ENCODE data around the gene PDK2. TPM values are rescaled to one million over a fixed set of nuclear protein-coding genes. Genes with fewer than 3 reads are reported as not detected.
A peak's percentile ranks its signal among the peaks of the same experiment; 100 is the strongest.

Gene PDK2
- total and polyA plus RNA-seq, 12 donors: 88.1 to 337 (median 225) TPM

- Histone ChIP-seq H3K27ac (no peak overlapping the region), H3K27me3 (no peaks in the 10 kb centered on the region), H3K36me3 (peaks cover 0 to 79% (median 48%) of the 10 kb centered on the region in 9 donors), H3K4me3 (no peak overlapping the region), H3K4me1 (peaks cover 37 to 89% (median 77%) of the 10 kb centered on the region in 9 donors), H3K9me3 (no peaks in the 10 kb centered on the region)
- TF ChIP-seq, protein P1, sequence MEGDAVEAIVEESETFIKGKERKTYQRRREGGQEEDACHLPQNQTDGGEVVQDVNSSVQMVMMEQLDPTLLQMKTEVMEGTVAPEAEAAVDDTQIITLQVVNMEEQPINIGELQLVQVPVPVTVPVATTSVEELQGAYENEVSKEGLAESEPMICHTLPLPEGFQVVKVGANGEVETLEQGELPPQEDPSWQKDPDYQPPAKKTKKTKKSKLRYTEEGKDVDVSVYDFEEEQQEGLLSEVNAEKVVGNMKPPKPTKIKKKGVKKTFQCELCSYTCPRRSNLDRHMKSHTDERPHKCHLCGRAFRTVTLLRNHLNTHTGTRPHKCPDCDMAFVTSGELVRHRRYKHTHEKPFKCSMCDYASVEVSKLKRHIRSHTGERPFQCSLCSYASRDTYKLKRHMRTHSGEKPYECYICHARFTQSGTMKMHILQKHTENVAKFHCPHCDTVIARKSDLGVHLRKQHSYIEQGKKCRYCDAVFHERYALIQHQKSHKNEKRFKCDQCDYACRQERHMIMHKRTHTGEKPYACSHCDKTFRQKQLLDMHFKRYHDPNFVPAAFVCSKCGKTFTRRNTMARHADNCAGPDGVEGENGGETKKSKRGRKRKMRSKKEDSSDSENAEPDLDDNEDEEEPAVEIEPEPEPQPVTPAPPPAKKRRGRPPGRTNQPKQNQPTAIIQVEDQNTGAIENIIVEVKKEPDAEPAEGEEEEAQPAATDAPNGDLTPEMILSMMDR (IDR thresholded peaks at IDR 0.05): no peak
- intact Hi-C loops (cut with DNase I): loop anchor here in 1 of 10 donors (5.0 kb wide), 1 partner anchor 34 kb away; no protein-coding TSS in a partner anchor
- no peak for DNase-seq
- no peak for ATAC-seq
- WGBS, 2 donors: 94% methylated on average over 20 of the region's 20 CpGs
Measured at GRCh38 chr17:50143461-50144176, 48.5 kb downstream of the PDK2 start.

GRCh38 chr17:50144355-50144754, 49.2 kb downstream of the PDK2 start:
- no peaks in the 10 kb centered on the region for H3K27me3 ChIP-seq
- ATAC-seq (no peak), DNase-seq (no peak)
- WGBS, 2 donors: 72 to 78% methylated on average over 6 of the region's 6 CpGs
- intact Hi-C loops (cut with DNase I): loop anchor here in 1 of 10 donors (5.0 kb wide), 1 partner anchor 33 kb away; no protein-coding TSS in a partner anchor
- peaks cover 0 to 71% (median 40%) of the 10 kb centered on the region in 9 donors for H3K36me3 ChIP-seq
- H3K9me3 ChIP-seq: no peaks in the 10 kb centered on the region
- H3K4me3 ChIP-seq: no peak overlapping the region
- H3K4me1 ChIP-seq: peaks cover 37 to 94% (median 82%) of the 10 kb centered on the region in 9 donors
- TF ChIP-seq, protein P1 (IDR thresholded peaks at IDR 0.05): no peak
- peak overlapping the region in 5 of 10 donors; percentile 5 to 98 (median 96) for H3K27ac ChIP-seq

DNA sequence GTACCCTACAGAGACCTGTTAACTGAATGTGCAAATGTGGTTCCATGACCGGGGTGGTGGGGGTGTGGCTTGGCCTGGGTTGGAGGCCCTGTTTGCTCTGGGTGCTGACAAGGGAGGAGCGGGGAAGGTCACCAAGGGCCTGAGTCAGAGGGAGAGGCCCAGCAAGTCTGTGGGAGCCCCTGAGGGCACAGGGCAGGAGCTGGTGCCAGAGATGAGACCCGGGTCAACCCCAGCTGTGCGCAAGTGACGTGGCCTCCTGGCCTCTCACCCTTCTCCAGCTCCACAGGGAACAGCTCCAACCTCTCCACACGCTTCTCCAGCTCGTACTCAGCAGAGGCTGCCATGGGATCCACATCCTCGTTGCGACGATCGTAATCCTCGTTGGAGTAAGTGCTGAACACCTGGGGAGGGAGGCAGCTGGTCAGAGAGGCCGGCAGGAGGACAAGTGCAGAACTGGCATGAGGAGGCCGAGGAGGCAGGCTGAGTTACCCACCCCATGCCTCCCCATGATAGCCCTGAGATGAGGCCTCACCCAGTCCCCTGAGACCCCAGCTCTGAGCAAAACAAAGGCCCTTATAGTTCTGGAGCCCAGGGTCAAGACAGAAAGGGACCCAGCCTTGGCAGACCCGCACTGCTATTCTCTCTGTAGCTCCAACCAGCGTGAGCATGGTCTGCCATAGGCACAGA, 49.8 kb downstream of the PDK2 start:
- Histone ChIP-seq H3K4me1 (peaks cover 32 to 91% (median 75%) of the 10 kb centered on the region in 9 donors), H3K9me3 (no peaks in the 10 kb centered on the region), H3K36me3 (peaks cover 0 to 65% (median 36%) of the 10 kb centered on the region in 9 donors), H3K4me3 (peak overlapping the region in 1 of 10 donors; percentile 88), H3K27me3 (no peaks in the 10 kb centered on the region), H3K27ac (peak overlapping the region in 7 of 10 donors; percentile 6 to 99 (median 98))
- intact Hi-C loops (cut with DNase I): loop anchor here in 1 of 10 donors (5.0 kb wide), 1 partner anchor 32 kb away; no protein-coding TSS in a partner anchor
- ATAC-seq (peak in 1 of 8 donors; percentile 30), DNase-seq (peak in 1 of 2 donors; percentile 66)
- WGBS, 2 donors: 44 to 60% methylated on average over 16 of the region's 16 CpGs
- TF ChIP-seq, protein P1 (IDR thresholded peaks at IDR 0.05): no peak

DNA sequence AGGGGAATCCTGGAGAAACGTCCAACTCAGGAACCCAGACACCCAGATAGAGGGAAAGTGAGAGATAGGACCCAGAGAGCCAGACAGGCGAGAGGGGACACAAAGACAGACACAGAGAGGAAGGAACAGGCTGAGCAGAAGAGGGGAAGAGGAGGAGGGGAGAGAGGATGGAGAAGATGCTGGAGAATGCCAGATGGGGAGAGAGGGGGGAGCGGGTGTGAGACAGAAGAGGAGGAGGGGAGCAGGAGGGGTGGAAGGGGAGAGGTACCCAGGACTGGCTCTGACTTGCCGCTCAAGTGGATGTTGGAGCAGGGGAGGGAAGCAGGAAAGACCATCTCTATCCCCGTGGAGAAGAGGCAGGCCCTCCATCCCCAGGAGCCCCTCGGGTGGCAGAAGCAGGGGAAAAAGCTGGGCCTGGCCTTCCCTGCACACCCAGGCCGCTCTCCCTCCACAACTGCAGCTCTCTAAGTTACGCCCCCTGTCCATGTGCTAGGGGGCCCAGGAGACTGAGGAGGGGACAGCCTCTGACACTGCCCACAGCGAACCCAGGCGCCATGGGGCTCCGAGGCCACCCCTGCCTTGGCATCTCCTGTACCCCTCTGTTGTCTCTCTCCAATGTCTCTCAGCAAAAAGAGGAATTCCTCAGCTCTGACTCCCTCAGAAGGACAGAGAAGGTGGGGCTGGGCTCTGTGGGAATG, 50.5 kb downstream of the PDK2 start:
- ATAC-seq: no peak
- no peak for DNase-seq
- Histone ChIP-seq H3K9me3 (no peaks in the 10 kb centered on the region), H3K36me3 (peaks cover 0 to 58% (median 33%) of the 10 kb centered on the region in 9 donors), H3K27me3 (no peaks in the 10 kb centered on the region), H3K4me3 (peak overlapping the region in 5 of 10 donors; percentile 5 to 89 (median 86)), H3K4me1 (peaks cover 28 to 85% (median 69%) of the 10 kb centered on the region in 9 donors), H3K27ac (peak overlapping the region in 8 of 10 donors; percentile 93 to 99 (median 98))
- WGBS, 2 donors: 59 to 61% methylated on average over 11 of the region's 11 CpGs
- intact Hi-C loops (cut with DNase I): no loop called here
- TF ChIP-seq, protein P1 (IDR thresholded peaks at IDR 0.05): no peak

Data from heart right ventricle (tissue), 16 donors.